Measurements from ENCODE around the gene IVD.

DNA sequence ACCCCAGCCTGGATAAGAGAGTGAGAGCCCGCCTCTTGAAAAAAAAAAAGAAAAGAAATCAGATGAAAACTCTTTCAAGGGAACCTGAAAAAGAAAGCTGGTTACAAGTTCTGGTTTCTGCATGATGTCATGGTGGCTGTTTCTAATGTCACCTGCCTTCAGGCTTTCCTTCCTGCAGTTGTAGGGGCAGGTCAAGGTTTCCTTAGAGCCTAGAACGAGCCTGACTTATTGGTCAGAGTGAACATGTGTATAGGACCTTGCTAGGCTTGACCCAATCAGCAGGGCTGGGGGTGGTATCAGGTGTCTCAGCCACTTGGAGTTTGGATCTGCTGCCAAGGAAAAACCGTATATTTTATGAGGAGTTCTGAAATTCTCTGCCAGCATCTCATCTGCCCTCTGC lies 3.8 kb downstream of the IVD start:
- TF ChIP-seq, protein P1, sequence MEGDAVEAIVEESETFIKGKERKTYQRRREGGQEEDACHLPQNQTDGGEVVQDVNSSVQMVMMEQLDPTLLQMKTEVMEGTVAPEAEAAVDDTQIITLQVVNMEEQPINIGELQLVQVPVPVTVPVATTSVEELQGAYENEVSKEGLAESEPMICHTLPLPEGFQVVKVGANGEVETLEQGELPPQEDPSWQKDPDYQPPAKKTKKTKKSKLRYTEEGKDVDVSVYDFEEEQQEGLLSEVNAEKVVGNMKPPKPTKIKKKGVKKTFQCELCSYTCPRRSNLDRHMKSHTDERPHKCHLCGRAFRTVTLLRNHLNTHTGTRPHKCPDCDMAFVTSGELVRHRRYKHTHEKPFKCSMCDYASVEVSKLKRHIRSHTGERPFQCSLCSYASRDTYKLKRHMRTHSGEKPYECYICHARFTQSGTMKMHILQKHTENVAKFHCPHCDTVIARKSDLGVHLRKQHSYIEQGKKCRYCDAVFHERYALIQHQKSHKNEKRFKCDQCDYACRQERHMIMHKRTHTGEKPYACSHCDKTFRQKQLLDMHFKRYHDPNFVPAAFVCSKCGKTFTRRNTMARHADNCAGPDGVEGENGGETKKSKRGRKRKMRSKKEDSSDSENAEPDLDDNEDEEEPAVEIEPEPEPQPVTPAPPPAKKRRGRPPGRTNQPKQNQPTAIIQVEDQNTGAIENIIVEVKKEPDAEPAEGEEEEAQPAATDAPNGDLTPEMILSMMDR (IDR thresholded peaks at IDR 0.05; ENCODE audit: low read depth, low read length, poor library complexity, severe bottlenecking), result no peak
- no peak for TF ChIP-seq EZH2phosphoT487 (IDR thresholded peaks at IDR 0.05; ENCODE audit: borderline replicate concordance, low read length)

All from DOHH2 (cell line).